Forelimb muscle (tissue), 1 donor: ENCODE measurements around the gene ITGB7. TPM values are rescaled to one million over a fixed set of nuclear protein-coding genes. Genes with fewer than 3 reads are reported as not detected.
"Not testable (repeated sequence)": the region's sequence is repeated elsewhere in the genome, so short reads cannot be mapped to it uniquely, and the experiment has no call there.

ENCODE experiments used
- DNase-seq: peaks from one replicate; pipeline ENCODE4 v3.0.0-alpha.2; 2013; ENCODE audit warnings: low read depth
- polyA plus RNA-seq: library from polyadenylated mRNA; unstranded; fragments of 120-200 nt; gene quantifications from one replicate; pipeline ENCODE4 v1.2.1, GENCODE V29; 2013; ENCODE audit not compliant: insufficient read length

ITGB7 gene
- polyA plus RNA-seq, 1 donor, result 1.2 TPM

- not testable (repeated sequence) for DNase-seq
Measured at GRCh38 chr12:53178803-53179202, 28.2 kb downstream of the ITGB7 start.

- not testable (repeated sequence) for DNase-seq
Measured at GRCh38 chr12:53177447-53177846, 29.6 kb downstream of the ITGB7 start.

GRCh38 chr12:53176750-53177149 lies 30.3 kb downstream of the ITGB7 start:
- no peak for DNase-seq

- DNase-seq, result no peak
Measured at GRCh38 chr12:53174881-53175491, 32.1 kb downstream of the ITGB7 start.

- DNase-seq, result no peak
Measured at GRCh38 chr12:53173085-53173715, 33.9 kb downstream of the ITGB7 start.

GRCh38 chr12:53172352-53172751 lies 34.7 kb downstream of the ITGB7 start:
- DNase-seq, result no peak

GRCh38 chr12:53171725-53172329 lies 35.2 kb downstream of the ITGB7 start:
- DNase-seq, result no peak

- no peak for DNase-seq
Measured at GRCh38 chr12:53170876-53171724, 36.0 kb downstream of the ITGB7 start.

GRCh38 chr12:53170215-53170614 lies 36.8 kb downstream of the ITGB7 start:
- no peak for DNase-seq

- no peak for DNase-seq
Measured at GRCh38 chr12:53169644-53170043, 37.4 kb downstream of the ITGB7 start.

GRCh38 chr12:53166837-53167236 lies 40.2 kb downstream of the ITGB7 start:
- no peak for DNase-seq

- DNase-seq, result not testable (repeated sequence)
Measured at GRCh38 chr12:53163008-53163407, 44.0 kb downstream of the ITGB7 start.

GRCh38 chr12:53161119-53161911 lies 45.7 kb downstream of the ITGB7 start:
- DNase-seq, result no peak

- no peak for DNase-seq
Measured at GRCh38 chr12:53160673-53161072, 46.4 kb downstream of the ITGB7 start.

- DNase-seq, result no peak
Measured at GRCh38 chr12:53160000-53160399, 47.1 kb downstream of the ITGB7 start.

- no peak for DNase-seq
Measured at GRCh38 chr12:53159195-53159839, 47.7 kb downstream of the ITGB7 start.

- no peak for DNase-seq
Measured at GRCh38 chr12:53152390-53152789, 54.7 kb downstream of the ITGB7 start.

- DNase-seq, result no peak
Measured at GRCh38 chr12:53151039-53151438, 56.0 kb downstream of the ITGB7 start.

GRCh38 chr12:53147653-53148052 lies 59.4 kb downstream of the ITGB7 start:
- DNase-seq, result no peak

GRCh38 chr12:53147181-53147580 lies 59.9 kb downstream of the ITGB7 start:
- no peak for DNase-seq
